ENCODE results near the gene PAIP2.
"Not testable (repeated sequence)": the region's sequence is repeated elsewhere in the genome, so short reads cannot be mapped to it uniquely, and the experiment has no call there.

PAIP2 gene

DNA sequence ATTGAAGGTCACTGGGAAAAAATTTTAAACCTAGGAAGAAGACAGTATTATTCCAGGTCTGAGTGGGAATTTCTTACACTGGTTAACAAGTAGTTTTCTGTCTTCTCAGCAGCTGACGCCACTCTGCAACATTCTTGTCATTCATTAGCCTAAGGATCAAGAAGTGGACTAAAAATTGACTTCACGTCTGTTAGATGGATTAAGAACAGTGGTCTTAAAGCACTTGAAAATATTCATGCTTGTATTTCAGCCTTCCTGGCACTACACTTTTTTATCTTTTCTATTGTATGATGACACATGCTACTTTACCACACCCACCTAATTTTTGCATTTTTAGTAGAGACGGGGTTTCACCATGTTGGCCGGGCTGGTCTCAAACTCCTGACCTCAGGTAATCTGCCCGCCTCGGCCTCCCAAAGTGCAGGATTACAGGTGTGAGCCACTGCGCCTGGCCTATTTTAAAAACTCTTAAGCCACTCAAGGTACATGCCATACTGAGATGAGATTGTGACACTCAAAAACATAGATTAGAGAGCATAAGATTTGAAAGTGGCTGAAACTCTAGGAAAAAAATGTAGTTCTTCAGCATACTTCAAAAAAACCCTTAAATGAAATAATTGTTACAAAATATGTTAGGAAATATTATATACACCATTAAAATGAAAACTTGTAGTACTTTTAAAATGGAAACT lies 39.7 kb upstream of the PAIP2 start:
- Histone ChIP-seq H3K4me1 (ENCODE audit: control insufficient read depth, insufficient read depth, low read length) (peaks cover 47% of the 10 kb centered on the region), H3K36me3 (ENCODE audit: control insufficient read depth, insufficient read depth, low read length, severe bottlenecking) (no peaks in the 10 kb centered on the region), H3K9ac (ENCODE audit: low read length) (no peak overlapping the region), H3K4me3 (ENCODE audit: low read length) (no peak overlapping the region), H3K9me3 (ENCODE audit: control insufficient read depth, low read length) (no peaks in the 10 kb centered on the region), H3K27me3 (replicated peaks; ENCODE audit: control insufficient read depth, insufficient read depth, low read length) (no peaks in the 10 kb centered on the region)
- no peak for DNase-seq (ENCODE audit: low read depth)

GRCh38 chr5:139304391-139305324 lies 37.0 kb upstream of the PAIP2 start:
- H3K27me3 ChIP-seq (replicated peaks; ENCODE audit: control insufficient read depth, insufficient read depth, low read length) = no peaks in the 10 kb centered on the region
- no peak overlapping the region for H3K9ac ChIP-seq (ENCODE audit: low read length)
- no peaks in the 10 kb centered on the region for H3K36me3 ChIP-seq (ENCODE audit: control insufficient read depth, insufficient read depth, low read length, severe bottlenecking)
- peaks cover 29% of the 10 kb centered on the region for H3K4me1 ChIP-seq (ENCODE audit: control insufficient read depth, insufficient read depth, low read length)
- H3K4me3 ChIP-seq (ENCODE audit: low read length) = no peak overlapping the region
- H3K9me3 ChIP-seq (ENCODE audit: control insufficient read depth, low read length) = no peaks in the 10 kb centered on the region
- DNase-seq (ENCODE audit: low read depth) = no peak

- Histone ChIP-seq H3K27me3 (replicated peaks; ENCODE audit: control insufficient read depth, insufficient read depth, low read length) (no peaks in the 10 kb centered on the region), H3K9ac (ENCODE audit: low read length) (no peak overlapping the region), H3K36me3 (ENCODE audit: control insufficient read depth, insufficient read depth, low read length, severe bottlenecking) (no peaks in the 10 kb centered on the region), H3K9me3 (ENCODE audit: control insufficient read depth, low read length) (no peaks in the 10 kb centered on the region), H3K4me3 (ENCODE audit: low read length) (no peak overlapping the region), H3K4me1 (ENCODE audit: control insufficient read depth, insufficient read depth, low read length) (peaks cover 28% of the 10 kb centered on the region)
- DNase-seq (ENCODE audit: low read depth) = no peak
Measured at GRCh38 chr5:139306197-139306596, 35.5 kb upstream of the PAIP2 start.

GRCh38 chr5:139306628-139307379 lies 34.9 kb upstream of the PAIP2 start:
- H3K36me3 ChIP-seq (ENCODE audit: control insufficient read depth, insufficient read depth, low read length, severe bottlenecking) = no peaks in the 10 kb centered on the region
- H3K9me3 ChIP-seq (ENCODE audit: control insufficient read depth, low read length) = no peaks in the 10 kb centered on the region
- H3K4me3 ChIP-seq (ENCODE audit: low read length) = no peak overlapping the region
- H3K27me3 ChIP-seq (replicated peaks; ENCODE audit: control insufficient read depth, insufficient read depth, low read length) = no peaks in the 10 kb centered on the region
- H3K9ac ChIP-seq (ENCODE audit: low read length) = no peak overlapping the region
- DNase-seq (ENCODE audit: low read depth) = no peak
- H3K4me1 ChIP-seq (ENCODE audit: control insufficient read depth, insufficient read depth, low read length) = peaks cover 25% of the 10 kb centered on the region

- no peak overlapping the region for H3K4me3 ChIP-seq (ENCODE audit: low read length)
- peaks cover 21% of the 10 kb centered on the region for H3K4me1 ChIP-seq (ENCODE audit: control insufficient read depth, insufficient read depth, low read length)
- peaks cover 3% of the 10 kb centered on the region for H3K36me3 ChIP-seq (ENCODE audit: control insufficient read depth, insufficient read depth, low read length, severe bottlenecking)
- no peaks in the 10 kb centered on the region for H3K9me3 ChIP-seq (ENCODE audit: control insufficient read depth, low read length)
- H3K27me3 ChIP-seq (replicated peaks; ENCODE audit: control insufficient read depth, insufficient read depth, low read length) = no peaks in the 10 kb centered on the region
- no peak overlapping the region for H3K9ac ChIP-seq (ENCODE audit: low read length)
- DNase-seq (ENCODE audit: low read depth) = no peak
Measured at GRCh38 chr5:139308797-139309196, 32.9 kb upstream of the PAIP2 start.

DNA sequence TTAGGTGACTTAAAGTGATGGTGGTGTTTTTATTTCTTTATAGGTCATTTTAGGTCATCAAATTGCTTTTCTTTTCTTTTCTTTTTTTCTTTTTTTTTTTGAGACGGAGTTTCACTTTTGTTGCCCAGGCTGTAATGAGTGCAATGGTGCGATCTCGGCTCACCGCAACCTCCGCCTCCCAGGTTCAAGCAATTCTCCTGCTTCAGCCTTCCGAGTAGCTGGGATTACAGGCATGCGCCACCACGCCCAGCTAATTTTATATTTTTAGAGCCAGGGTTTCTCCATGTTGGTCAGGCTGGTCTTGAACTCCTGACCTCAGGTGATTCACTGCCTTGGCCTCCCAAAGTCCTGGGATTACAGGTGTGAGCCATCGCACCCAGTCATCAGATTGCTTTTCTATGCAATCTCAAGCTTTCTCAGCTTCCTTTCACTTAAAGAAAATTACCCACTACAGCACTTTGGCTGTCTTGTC lies 30.9 kb upstream of the PAIP2 start:
- H3K27me3 ChIP-seq (replicated peaks; ENCODE audit: control insufficient read depth, insufficient read depth, low read length); H3K9ac ChIP-seq (ENCODE audit: low read length); H3K4me3 ChIP-seq (ENCODE audit: low read length); H3K9me3 ChIP-seq (ENCODE audit: control insufficient read depth, low read length); DNase-seq (ENCODE audit: low read depth): not testable (repeated sequence)
- Histone ChIP-seq H3K4me1 (ENCODE audit: control insufficient read depth, insufficient read depth, low read length) (peaks cover 11% of the 10 kb centered on the region), H3K36me3 (ENCODE audit: control insufficient read depth, insufficient read depth, low read length, severe bottlenecking) (peaks cover 14% of the 10 kb centered on the region)

DNA sequence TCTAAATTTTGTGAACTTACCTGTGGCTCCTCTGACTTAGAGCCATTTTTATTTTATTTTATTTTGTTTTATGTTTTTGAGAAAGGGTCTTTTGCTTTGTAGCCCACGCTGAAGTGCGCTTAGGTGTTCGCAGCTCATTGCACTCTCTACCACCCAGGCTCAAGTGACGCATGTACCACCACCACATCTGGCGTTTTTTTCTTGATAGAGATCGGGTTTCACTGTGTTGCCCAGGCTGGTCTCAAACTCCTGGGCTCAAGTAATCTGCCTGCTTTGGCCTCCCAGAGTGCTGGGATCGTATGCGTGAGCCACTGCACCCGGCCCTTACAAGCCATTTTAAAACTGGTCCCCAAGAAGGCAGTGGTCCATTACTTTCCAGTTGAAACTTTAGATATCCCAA lies 29.6 kb upstream of the PAIP2 start:
- H3K4me1 ChIP-seq (ENCODE audit: control insufficient read depth, insufficient read depth, low read length) = peaks cover 11% of the 10 kb centered on the region
- H3K9ac ChIP-seq (ENCODE audit: low read length) = no peak overlapping the region
- no peaks in the 10 kb centered on the region for H3K27me3 ChIP-seq (replicated peaks; ENCODE audit: control insufficient read depth, insufficient read depth, low read length)
- no peaks in the 10 kb centered on the region for H3K9me3 ChIP-seq (ENCODE audit: control insufficient read depth, low read length)
- H3K4me3 ChIP-seq (ENCODE audit: low read length) = no peak overlapping the region
- DNase-seq (ENCODE audit: low read depth) = no peak
- peaks cover 28% of the 10 kb centered on the region for H3K36me3 ChIP-seq (ENCODE audit: control insufficient read depth, insufficient read depth, low read length, severe bottlenecking)

- H3K9me3 ChIP-seq (ENCODE audit: control insufficient read depth, low read length) = no peaks in the 10 kb centered on the region
- H3K4me3 ChIP-seq (ENCODE audit: low read length) = no peak overlapping the region
- no peak overlapping the region for H3K9ac ChIP-seq (ENCODE audit: low read length)
- H3K27me3 ChIP-seq (replicated peaks; ENCODE audit: control insufficient read depth, insufficient read depth, low read length) = no peaks in the 10 kb centered on the region
- H3K36me3 ChIP-seq (ENCODE audit: control insufficient read depth, insufficient read depth, low read length, severe bottlenecking) = peaks cover 50% of the 10 kb centered on the region
- no peak for DNase-seq (ENCODE audit: low read depth)
- H3K4me1 ChIP-seq (ENCODE audit: control insufficient read depth, insufficient read depth, low read length) = peaks cover 7% of the 10 kb centered on the region
Measured at GRCh38 chr5:139314276-139314675, 27.4 kb upstream of the PAIP2 start.

DNA sequence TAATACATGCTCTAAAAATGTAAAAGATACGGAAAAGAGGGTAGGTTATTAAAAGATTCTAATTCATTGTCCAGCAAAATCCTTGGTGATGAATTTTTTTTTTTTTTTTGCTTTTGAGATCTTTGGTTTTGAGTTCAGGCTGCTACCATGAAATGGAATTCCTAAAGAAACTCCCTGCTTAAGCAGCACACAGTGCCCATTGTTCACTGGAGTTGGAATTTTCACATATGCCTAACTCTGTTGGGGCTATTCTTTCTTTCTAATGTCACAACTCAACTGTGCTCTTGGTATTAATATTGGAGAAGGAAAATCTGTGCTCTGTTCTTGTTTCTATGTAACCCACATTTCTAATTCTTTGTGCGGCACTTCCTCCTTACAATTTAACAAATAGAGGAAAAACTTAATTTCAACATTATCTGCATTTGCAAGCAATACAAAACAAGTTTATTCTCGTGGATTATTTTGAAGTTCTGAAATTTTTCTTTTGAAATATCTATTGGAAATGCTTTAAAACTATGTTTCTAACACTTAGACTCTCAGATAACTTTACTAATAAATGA lies 26.5 kb upstream of the PAIP2 start:
- H3K4me1 ChIP-seq (ENCODE audit: control insufficient read depth, insufficient read depth, low read length) = peaks cover 7% of the 10 kb centered on the region
- no peak for DNase-seq (ENCODE audit: low read depth)
- no peaks in the 10 kb centered on the region for H3K9me3 ChIP-seq (ENCODE audit: control insufficient read depth, low read length)
- no peak overlapping the region for H3K4me3 ChIP-seq (ENCODE audit: low read length)
- H3K9ac ChIP-seq (ENCODE audit: low read length) = no peak overlapping the region
- H3K27me3 ChIP-seq (replicated peaks; ENCODE audit: control insufficient read depth, insufficient read depth, low read length) = no peaks in the 10 kb centered on the region
- peaks cover 58% of the 10 kb centered on the region for H3K36me3 ChIP-seq (ENCODE audit: control insufficient read depth, insufficient read depth, low read length, severe bottlenecking)

GRCh38 chr5:139335811-139336210 lies 5.8 kb upstream of the PAIP2 start:
- H3K4me1 ChIP-seq (ENCODE audit: control insufficient read depth, insufficient read depth, low read length) = peaks cover 21% of the 10 kb centered on the region
- no peak overlapping the region for H3K9ac ChIP-seq (ENCODE audit: low read length)
- no peak overlapping the region for H3K4me3 ChIP-seq (ENCODE audit: low read length)
- H3K9me3 ChIP-seq (ENCODE audit: control insufficient read depth, low read length) = no peaks in the 10 kb centered on the region
- peaks cover 19% of the 10 kb centered on the region for H3K36me3 ChIP-seq (ENCODE audit: control insufficient read depth, insufficient read depth, low read length, severe bottlenecking)
- DNase-seq (ENCODE audit: low read depth) = peak; percentile 10
- H3K27me3 ChIP-seq (replicated peaks; ENCODE audit: control insufficient read depth, insufficient read depth, low read length) = no peaks in the 10 kb centered on the region

- Histone ChIP-seq H3K36me3 (ENCODE audit: control insufficient read depth, insufficient read depth, low read length, severe bottlenecking) (no peaks in the 10 kb centered on the region), H3K4me1 (ENCODE audit: control insufficient read depth, insufficient read depth, low read length) (peaks cover 37% of the 10 kb centered on the region)
Measured at GRCh38 chr5:139340051-139340450, 1.6 kb upstream of the PAIP2 start.

More at GRCh38 chr5:139340051-139340450, 1.6 kb upstream of the PAIP2 start:
- Histone ChIP-seq H3K27me3 (replicated peaks; ENCODE audit: control insufficient read depth, insufficient read depth, low read length) (no peaks in the 10 kb centered on the region), H3K9ac (ENCODE audit: low read length) (no peak overlapping the region), H3K9me3 (ENCODE audit: control insufficient read depth, low read length) (no peaks in the 10 kb centered on the region), H3K4me3 (ENCODE audit: low read length) (no peak overlapping the region)
- DNase-seq (ENCODE audit: low read depth) = no peak

Data from adipocyte (in vitro differentiated cells).